Left ventricle myocardium inferior (tissue), 1 donor: ENCODE results near the gene TXNDC2. TPM values are rescaled to one million over a fixed set of nuclear protein-coding genes. Genes with fewer than 3 reads are reported as not detected.

ENCODE experiments used
- DNase-seq: peaks from one replicate; pipeline ENCODE4 v3.0.0-alpha.2; 2020
- H3K27ac ChIP-seq: fragments of 200-600 bp; replicated peaks from 2 replicates; pipeline ENCODE4 v1.8.0; 2021
- H3K27me3 ChIP-seq: fragments of 200-600 bp; 2 replicates; pipeline ENCODE4 v1.8.0; 2021; ENCODE audit warnings: low read depth
- H3K36me3 ChIP-seq: fragments of 200-600 bp; 2 replicates; pipeline ENCODE4 v1.8.0; 2021
- H3K4me1 ChIP-seq: fragments of 200-600 bp; 2 replicates; pipeline ENCODE4 v1.8.0; 2021
- H3K4me3 ChIP-seq: fragments of 200-600 bp; 2 replicates; pipeline ENCODE4 v1.8.0; 2021; ENCODE audit warnings: mild to moderate bottlenecking, moderate library complexity
- H3K9me3 ChIP-seq: fragments of 200-600 bp; replicated peaks from 2 replicates; pipeline ENCODE4 v1.8.0; 2021
- CTCF ChIP-seq: fragments of 200-600 bp; IDR thresholded peaks from 2 replicates; pipeline ENCODE4 v1.8.0; 2021; ENCODE audit warnings: antibody characterized with exemption, mild to moderate bottlenecking, borderline replicate concordance
- intact Hi-C: fragments of 100-400 bp; cut with micrococcal nuclease; formaldehyde crosslinking; loops from one replicate; pipeline ENCODE4 v1.11.0; 2022
- long read RNA-seq: library from polyadenylated mRNA; unstranded; transcript quantifications from one replicate; pipeline ENCODE4 v2.0.0, GENCODE V29; 2021
- total RNA-seq: library from RNA; stranded (reverse); fragmentation: NEBNext Ultra II Directional; extraction: Animal tissue kit (Norgen Biotek cat#: 25700); gene quantifications from one replicate; pipeline ENCODE4 v1.2.1, GENCODE V29; 2021
- donor health status: DM: no; HTN: yes; CAD: no; lungs with severe emphysema.

TXNDC2 gene
- total RNA-seq, result not detected
- long read RNA-seq, result 0 reads

- TF ChIP-seq CTCF, result no peak
- no peak for DNase-seq
- Histone ChIP-seq H3K36me3 (no peaks in the 10 kb centered on the region), H3K9me3 (no peaks in the 10 kb centered on the region), H3K4me3 (no peak within 1 kb of the TSS), H3K27me3 (no peaks in the 10 kb centered on the region), H3K27ac (no peak within 1 kb of the TSS), H3K4me1 (peaks cover 4% of the 10 kb centered on the region)
- intact Hi-C loops, result no loop called here
Observed at GRCh38 chr18:9885170-9886004, at the start of gene TXNDC2. Gene TXNDC2 (plus strand): TSS chr18:9885973. CDS start chr18:9886681, 708 bp downstream.

- Histone ChIP-seq H3K4me3 (no peak overlapping the region), H3K4me1 (peaks cover 42% of the 10 kb centered on the region)
- DNase-seq, result no peak
Observed at GRCh38 chr18:9838144-9838877, 47.5 kb upstream of the TXNDC2 start.

GRCh38 chr18:9839211-9839610, 46.6 kb upstream of the TXNDC2 start:
- H3K4me1 ChIP-seq, result peaks cover 42% of the 10 kb centered on the region
- TF ChIP-seq CTCF, result no peak

More at GRCh38 chr18:9838144-9838877, 47.5 kb upstream of the TXNDC2 start:
- Histone ChIP-seq H3K9me3 (no peaks in the 10 kb centered on the region), H3K27ac (peak overlapping the region; percentile 84), H3K27me3 (no peaks in the 10 kb centered on the region), H3K36me3 (no peaks in the 10 kb centered on the region)
- TF ChIP-seq CTCF, result no peak
- intact Hi-C loops, result no loop called here

GRCh38 chr18:9839853-9840252, 45.9 kb upstream of the TXNDC2 start:
- H3K9me3 ChIP-seq, result no peaks in the 10 kb centered on the region
- peak overlapping the region; percentile 84 for H3K27ac ChIP-seq
- H3K36me3 ChIP-seq, result no peaks in the 10 kb centered on the region
- H3K27me3 ChIP-seq, result no peaks in the 10 kb centered on the region
- H3K4me3 ChIP-seq, result no peak overlapping the region
- DNase-seq, result no peak
- H3K4me1 ChIP-seq, result peaks cover 42% of the 10 kb centered on the region
- intact Hi-C loops, result no loop called here
- no peak for TF ChIP-seq CTCF

More at GRCh38 chr18:9839211-9839610, 46.6 kb upstream of the TXNDC2 start:
- H3K9me3 ChIP-seq, result no peaks in the 10 kb centered on the region
- peak overlapping the region; percentile 84 for H3K27ac ChIP-seq
- no peak for DNase-seq
- no peaks in the 10 kb centered on the region for H3K27me3 ChIP-seq
- no peaks in the 10 kb centered on the region for H3K36me3 ChIP-seq
- intact Hi-C loops, result no loop called here
- no peak overlapping the region for H3K4me3 ChIP-seq

GRCh38 chr18:9841752-9842151, 44.0 kb upstream of the TXNDC2 start:
- H3K4me1 ChIP-seq, result peaks cover 49% of the 10 kb centered on the region
- no peaks in the 10 kb centered on the region for H3K9me3 ChIP-seq
- no peaks in the 10 kb centered on the region for H3K27me3 ChIP-seq
- no peak for TF ChIP-seq CTCF
- H3K36me3 ChIP-seq, result no peaks in the 10 kb centered on the region
- peak overlapping the region; percentile 59 for H3K27ac ChIP-seq
- intact Hi-C loops, result no loop called here
- H3K4me3 ChIP-seq, result no peak overlapping the region
- DNase-seq, result no peak
